OCI-LY3 (cell line): Measurements from ENCODE around the gene USP3.

Experiments
- EZH2phosphoT487 ChIP-seq: fragments of 200-600 bp; shearing (Covaris generic); IDR thresholded peaks from 2 replicates; pipeline ENCODE4 v1.6.1; 2018; ENCODE audit warnings: antibody characterized with exemption, mixed run types, low read depth
- TF ChIP-seq, protein P1 (sequence below): fragments of 200-600, 300-600 bp; sonication (generic); IDR thresholded peaks from 2 replicates; pipeline ENCODE4 v1.5.1; 2014; ENCODE audit warnings: antibody characterized with exemption, low read length, low read depth

DNA sequence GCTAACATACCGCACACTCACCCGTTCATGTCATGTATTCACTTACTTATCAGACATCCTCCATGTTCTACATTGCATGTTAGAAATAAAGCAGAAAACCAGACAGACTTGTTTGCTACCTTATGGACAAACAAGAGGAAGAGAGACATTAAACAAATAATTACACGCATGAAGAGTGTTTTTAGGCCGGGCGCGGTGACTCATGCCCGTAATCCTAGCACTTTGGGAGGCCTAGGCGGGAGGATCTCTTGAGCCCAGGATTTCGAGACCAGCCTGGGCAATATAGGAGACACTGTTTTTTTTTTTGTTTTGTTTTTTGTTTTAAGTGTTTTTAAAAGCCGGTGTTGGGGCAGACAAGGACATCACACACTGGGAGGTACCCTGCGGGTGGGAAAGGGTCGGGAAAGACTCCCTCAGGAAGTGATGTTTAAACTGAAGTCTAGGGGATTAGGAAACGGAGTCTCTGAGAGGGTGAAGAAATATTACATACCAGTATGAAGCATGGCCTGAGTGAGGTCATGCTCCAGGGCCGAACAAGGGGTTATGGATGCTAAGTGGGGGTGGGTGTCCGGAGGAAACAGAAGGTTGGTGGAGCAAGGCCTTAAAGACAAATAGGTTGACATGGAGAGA, 2.1 kb upstream of the USP3 start:
- TF ChIP-seq, protein P1, sequence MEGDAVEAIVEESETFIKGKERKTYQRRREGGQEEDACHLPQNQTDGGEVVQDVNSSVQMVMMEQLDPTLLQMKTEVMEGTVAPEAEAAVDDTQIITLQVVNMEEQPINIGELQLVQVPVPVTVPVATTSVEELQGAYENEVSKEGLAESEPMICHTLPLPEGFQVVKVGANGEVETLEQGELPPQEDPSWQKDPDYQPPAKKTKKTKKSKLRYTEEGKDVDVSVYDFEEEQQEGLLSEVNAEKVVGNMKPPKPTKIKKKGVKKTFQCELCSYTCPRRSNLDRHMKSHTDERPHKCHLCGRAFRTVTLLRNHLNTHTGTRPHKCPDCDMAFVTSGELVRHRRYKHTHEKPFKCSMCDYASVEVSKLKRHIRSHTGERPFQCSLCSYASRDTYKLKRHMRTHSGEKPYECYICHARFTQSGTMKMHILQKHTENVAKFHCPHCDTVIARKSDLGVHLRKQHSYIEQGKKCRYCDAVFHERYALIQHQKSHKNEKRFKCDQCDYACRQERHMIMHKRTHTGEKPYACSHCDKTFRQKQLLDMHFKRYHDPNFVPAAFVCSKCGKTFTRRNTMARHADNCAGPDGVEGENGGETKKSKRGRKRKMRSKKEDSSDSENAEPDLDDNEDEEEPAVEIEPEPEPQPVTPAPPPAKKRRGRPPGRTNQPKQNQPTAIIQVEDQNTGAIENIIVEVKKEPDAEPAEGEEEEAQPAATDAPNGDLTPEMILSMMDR = no peak
- no peak for TF ChIP-seq EZH2phosphoT487
